Chondrocyte (in vitro differentiated cells): Measurements from ENCODE around the gene C11orf97. TPM values are rescaled to one million over a fixed set of nuclear protein-coding genes. Genes with fewer than 3 reads are reported as not detected.

ENCODE experiments used
- microRNA-seq: library from miRNA; unstranded; fragments of <30 nt; microRNA quantifications from one replicate; pipeline ENCODE4 v1.2.0, GENCODE V29; 2020; ENCODE audit warnings: borderline number of aligned reads
- total RNA-seq: library from RNA; stranded (reverse); gene quantifications from 3 replicates; pipeline ENCODE4 v1.2.1, GENCODE V29; 2021

C11orf97 gene
- total RNA-seq, 1 donor from 2014 or later, result not detected

Small RNA genes within 50 kb of the gene (microRNA-seq; reads per million reads assigned to microRNA genes)
- 5.0 reads per million for gene MIR548L

Other genes with a start within 250 kb of the C11orf97 start
- not detected in 3 replicates for gene IZUMO1R, start 207.9 kb upstream of the C11orf97 start, total RNA-seq
- 0.05 TPM in 1 of 3 replicates, not detected in the others for gene GPR83, start 111.0 kb upstream of the C11orf97 start, total RNA-seq
- gene MRE11, start 18.6 kb upstream of the C11orf97 start, total RNA-seq, result 13.7 to 21.7 TPM (median 15.5 TPM) in 3 replicates
- gene ANKRD49, start 18.5 kb upstream of the C11orf97 start, total RNA-seq, result 8.6 to 11.2 TPM (median 8.9 TPM) in 3 replicates
- 4.6 to 8.6 TPM (median 7.7 TPM) in 3 replicates for gene FUT4, start 31.5 kb downstream of the C11orf97 start, total RNA-seq
- 2.4 to 2.6 TPM (median 2.5 TPM) in 3 replicates for gene PIWIL4, start 54.9 kb downstream of the C11orf97 start, total RNA-seq